ENCODE results near the gene RIPOR2. TPM values are rescaled to one million over a fixed set of nuclear protein-coding genes. Genes with fewer than 3 reads are reported as not detected.

RIPOR2 gene, protein sequence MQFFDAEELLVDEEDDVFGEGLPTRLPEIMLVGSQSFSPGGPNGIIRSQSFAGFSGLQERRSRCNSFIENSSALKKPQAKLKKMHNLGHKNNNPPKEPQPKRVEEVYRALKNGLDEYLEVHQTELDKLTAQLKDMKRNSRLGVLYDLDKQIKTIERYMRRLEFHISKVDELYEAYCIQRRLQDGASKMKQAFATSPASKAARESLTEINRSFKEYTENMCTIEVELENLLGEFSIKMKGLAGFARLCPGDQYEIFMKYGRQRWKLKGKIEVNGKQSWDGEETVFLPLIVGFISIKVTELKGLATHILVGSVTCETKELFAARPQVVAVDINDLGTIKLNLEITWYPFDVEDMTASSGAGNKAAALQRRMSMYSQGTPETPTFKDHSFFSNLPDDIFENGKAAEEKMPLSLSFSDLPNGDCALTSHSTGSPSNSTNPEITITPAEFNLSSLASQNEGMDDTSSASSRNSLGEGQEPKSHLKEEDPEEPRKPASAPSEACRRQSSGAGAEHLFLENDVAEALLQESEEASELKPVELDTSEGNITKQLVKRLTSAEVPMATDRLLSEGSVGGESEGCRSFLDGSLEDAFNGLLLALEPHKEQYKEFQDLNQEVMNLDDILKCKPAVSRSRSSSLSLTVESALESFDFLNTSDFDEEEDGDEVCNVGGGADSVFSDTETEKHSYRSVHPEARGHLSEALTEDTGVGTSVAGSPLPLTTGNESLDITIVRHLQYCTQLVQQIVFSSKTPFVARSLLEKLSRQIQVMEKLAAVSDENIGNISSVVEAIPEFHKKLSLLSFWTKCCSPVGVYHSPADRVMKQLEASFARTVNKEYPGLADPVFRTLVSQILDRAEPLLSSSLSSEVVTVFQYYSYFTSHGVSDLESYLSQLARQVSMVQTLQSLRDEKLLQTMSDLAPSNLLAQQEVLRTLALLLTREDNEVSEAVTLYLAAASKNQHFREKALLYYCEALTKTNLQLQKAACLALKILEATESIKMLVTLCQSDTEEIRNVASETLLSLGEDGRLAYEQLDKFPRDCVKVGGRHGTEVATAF
- polyA plus RNA-seq (2013, experiment 1 of 2; ENCODE audit: insufficient read length), result 0.55 TPM
- 0.96 TPM for polyA plus RNA-seq (2013, experiment 2 of 2; ENCODE audit: insufficient read length)

DNA sequence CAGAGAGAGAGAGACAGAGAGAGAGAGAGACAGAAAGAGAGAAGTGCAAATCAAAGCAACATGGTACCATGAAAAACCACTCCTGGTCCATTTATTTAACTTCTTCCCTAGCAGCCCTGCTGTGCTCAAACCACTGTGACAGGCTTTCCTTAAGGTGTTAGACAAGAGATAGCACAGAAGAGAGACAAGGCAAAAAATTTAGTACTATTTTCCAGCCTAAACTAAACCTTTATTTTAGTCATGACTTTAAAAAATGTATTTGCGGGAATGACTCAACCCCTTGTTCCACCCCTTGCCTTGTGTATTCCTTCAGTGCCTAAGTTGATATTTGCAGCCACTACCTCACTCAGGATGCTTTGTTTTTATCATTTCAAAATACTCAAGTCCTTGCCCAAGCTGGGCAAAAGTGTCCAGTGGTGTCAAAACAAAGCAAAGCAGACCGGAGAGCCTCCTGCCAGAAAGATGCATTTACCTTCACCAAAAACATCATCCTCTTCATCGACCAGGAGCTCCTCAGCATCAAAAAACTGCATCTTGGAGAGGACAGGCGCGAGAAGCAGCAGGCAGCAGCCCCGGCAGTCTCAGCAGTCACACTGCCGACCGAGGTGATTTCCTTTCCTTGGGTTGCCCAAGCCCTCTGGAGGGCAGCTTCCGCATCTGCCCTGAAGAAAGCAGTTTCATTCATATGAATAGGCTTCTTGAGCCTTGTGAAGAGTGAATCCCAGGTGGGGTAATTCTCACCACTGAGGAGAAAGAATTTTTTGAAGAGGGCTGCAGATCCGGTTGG lies at the start of gene RIPOR2:
TSS of gene RIPOR2 (minus strand) at position 595 of the 787 bp plus-strand sequence. CDS start at position 533, 62 bp downstream.
- DNase-seq, result no peak

DNA sequence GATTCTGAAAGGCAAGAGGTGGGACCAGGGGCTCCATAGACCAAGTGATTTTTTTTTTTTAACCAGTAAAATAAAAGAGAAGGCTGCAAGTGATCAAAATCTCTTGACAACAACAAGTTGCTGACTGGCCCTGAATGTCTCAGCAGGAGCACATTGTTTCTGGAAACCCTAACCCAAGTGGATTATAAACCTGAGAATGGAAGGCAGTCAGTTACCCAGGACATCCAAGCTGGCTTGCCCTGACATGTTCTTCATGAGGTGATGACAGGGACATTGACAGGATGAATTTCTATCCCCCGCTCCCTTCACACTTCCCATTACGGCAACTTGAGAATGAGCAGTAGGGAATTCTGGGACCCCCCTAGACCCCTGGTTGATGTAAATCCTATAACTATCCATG lies 49.6 kb upstream of the RIPOR2 start:
- DNase-seq, result no peak

DNA sequence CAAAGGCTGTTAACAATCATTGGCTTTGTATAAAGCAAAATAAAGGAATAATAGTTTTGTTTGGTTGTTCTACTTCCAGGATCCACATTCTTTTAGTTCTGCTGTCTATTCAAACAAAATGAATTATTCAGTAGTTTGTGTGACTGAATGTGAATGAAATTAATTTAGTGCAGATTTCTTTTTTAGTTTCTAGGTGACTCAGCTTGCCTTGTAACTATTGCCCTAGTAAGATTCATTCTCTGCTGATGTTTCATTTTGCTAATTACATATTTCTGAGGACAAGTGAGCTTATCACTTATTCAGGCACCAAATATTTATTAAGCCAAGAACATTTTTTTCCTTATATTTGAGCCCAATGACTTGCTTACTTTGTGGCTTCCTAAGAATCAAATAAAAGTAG lies 46.5 kb upstream of the RIPOR2 start:
- DNase-seq, result peak; percentile 84

DNA sequence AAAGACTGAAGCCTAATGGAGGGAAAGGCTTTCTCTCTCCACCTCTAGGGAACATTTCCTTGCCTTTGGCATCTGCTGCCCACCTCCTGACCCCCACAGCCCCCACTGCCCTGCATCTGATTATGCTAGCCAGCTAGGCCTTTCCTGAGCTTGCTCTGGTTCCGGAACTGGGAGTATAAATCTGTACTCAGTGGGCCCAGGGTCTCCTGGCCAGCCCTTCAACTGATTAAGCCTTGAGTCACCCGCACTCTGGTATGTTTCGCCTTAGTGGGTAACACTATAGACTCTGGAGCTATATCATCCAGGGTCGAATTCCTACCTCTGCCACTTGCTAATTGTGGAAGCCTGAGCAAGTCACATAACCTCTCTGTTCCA lies 45.6 kb upstream of the RIPOR2 start:
- DNase-seq, result peak; percentile 70

DNA sequence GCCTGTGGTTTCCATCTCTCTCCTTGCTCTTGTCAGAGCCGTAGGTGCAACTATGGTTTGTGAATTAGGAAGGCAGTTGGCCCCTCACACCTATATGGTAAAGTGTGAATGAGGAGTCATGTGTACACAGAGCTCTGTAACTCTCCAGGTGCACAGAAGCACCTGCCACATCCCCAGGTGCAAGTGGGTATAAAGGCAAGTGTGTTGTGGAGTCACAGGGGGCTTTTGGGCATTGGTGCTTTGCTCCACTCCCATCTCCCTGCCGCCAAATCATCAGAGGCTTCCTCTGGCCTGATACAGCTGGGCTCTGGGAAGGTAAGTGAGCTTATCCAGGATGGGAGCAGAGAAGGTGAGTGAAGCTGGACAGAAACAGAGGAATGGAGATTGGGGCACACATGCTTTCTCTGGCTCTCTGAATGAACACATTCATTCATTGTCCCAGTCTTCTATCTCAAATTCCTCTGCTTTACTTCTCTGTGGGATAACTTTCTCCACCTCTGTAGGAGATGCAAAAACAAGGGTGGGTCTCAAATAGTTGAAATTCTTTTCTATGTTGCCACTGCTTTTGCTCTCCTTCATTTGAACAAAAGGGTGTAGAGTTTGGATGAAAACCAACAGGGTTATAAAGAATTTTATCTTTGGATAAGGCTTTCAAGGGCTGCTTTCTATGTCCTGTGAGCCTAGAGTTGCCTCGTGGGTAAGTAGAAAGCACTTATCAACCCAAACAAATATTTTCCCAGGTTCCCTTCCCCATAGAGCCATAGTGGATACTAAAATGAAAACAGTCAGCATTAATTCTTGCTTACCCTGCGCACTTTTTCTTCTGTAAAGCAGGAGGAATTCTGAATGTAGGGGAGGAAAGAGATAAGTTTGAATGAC lies 45.0 kb upstream of the RIPOR2 start:
- DNase-seq, result peak; percentile 73

DNA sequence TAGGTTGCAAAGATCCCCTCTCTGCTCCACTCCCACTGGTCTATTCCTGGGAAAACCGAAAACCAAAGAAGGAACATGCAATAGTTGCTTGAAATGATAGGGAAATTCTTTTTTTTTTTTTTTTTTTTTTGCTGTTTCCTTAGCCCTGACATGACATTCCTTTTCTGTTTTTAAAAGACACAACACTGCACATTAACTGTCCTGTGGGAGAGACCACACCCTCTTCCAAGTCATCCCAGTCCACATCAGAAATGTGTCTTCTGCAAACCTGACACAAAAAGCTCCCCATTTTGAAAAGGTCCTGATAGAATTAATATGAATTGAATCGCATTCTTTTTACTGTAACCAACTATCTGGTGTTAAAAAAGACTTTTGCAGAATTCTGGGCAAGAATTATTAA lies 43.4 kb upstream of the RIPOR2 start:
- DNase-seq, result peak; percentile 42

DNA sequence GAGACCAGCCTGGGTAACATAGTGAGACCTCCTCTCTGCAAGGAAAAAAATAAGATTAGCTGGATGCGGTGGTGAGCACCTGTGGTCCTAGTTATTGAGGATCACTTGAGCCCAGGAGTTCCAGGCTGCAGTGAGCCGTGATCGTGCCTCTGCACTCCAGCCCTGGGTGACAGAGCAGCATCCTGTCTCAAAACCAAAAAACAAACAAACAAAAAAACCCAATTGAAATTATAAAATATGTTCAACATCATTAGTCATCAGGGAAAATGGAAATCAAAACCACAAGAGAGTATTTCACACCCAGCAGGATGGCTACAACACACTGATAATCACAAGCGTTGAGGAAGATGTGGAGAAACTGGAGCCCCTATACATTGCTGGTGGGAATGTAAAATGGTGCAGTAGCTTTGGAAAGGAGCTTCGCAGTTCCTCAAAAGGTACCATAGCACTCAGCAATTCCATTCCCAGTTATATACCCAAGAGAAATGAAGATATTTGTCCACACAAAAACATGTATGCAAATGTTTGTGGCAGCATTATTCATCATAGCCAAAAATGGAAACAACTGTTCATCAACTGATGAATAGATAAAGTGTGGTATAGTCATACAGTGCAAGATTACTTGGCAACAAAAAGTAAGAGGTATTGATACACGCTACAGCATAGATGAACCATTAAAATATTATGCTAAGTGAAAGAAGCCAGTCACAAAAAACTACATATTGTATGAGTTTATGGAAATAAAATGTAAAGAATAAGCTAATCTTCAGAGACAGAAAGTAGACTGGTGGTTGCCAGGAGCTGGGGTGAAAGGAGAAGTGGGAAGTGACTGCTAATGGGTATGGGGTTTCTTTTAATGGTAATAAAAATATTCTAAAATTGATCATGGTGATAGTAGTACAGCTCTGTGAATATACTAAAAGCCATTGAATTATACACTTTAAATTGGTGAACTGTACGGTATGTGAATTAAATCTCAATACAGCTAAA lies 38.7 kb upstream of the RIPOR2 start:
- peak; percentile 39 for DNase-seq

DNA sequence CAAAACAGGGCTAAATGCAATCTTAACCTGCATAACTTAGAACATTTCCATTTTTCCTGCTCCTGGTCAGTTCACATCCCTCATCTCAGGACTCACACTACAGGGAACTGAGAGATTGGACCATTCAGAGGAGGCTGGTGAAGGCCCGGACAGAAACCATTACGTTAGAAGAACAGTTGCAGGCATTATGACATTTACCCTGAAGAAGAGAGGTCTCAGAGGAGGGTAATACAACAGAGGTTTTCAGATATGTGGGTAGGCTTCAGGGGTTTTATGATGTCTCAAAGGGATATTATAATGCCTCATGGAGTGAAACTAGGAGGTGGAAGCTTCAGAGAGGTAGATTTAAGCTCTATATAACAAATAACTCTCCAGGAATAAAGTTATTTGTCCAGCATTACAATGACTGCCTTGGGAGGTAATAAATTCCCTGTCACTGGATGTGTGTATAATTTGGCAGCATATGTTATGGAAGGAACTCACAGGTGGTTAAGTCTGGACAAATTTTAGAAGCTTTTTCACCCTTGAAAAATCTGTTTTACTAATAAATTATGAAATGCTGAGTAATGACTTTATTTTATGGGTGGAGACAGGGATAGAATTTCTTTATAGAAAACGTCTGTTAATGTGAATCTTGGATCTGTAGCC lies 36.7 kb upstream of the RIPOR2 start:
- DNase-seq, result no peak

DNA sequence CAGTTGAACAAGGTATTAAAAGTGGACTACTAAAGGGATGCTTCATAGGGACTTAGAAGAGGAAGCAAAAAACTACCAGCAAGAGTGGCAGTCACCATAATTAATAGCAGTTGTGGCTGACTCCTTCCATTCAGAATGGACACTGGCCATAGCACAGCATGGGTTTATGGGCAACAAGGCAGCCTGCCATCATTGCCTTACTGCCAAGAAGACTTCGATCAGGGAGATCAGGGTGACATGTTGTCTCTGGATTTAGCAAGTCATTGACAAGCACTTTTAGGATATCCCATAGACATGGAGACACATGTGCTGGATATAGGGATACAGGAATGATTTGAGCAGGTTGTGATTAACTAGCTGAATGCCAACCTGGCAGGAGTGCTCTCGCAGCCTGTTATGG lies 35.3 kb upstream of the RIPOR2 start:
- DNase-seq, result no peak

DNA sequence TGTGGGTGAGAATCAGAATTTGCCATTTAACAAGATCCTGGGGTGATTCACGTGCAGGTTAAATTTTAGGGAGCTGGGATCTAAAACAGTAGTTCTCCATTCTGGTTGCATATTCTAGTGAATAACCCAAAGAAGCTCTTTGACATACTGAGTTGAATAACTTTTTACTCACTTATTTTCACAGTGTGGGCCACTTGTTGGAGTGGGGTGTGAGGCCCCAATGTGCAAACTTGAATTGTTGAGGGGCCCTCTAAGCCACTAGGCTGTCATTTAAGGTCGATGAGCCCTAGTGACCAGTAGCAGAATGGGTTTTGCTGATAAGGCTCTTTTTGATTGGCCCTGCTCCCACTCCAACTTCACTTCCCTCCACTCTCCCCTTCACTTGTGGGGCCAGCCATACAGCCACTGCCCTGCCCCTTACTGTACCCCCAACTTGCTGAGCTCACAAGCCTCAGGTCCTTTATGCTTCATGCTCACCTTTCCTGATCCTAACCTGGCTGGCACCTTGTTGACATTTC lies 33.6 kb upstream of the RIPOR2 start:
- DNase-seq, result no peak

DNA sequence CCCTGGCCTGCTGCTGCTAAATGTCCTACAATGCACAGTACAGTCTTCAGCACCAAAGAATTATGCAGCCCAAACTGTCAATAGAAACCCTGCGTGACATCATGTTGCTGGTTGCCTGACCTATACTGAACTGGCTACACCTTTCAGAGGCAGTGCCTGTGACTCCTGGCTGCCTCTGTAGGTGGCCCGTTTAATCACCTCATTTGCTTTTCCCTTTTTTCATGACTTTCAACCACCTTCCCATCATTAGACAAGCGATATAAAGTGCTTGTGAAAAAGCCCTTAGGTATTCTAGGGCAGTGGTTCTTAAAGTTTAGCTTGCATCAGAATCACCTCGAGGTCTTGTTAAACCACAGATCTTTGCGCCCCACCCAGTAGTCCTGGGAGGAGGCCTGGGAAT lies 33.0 kb upstream of the RIPOR2 start:
- DNase-seq, result no peak

DNA sequence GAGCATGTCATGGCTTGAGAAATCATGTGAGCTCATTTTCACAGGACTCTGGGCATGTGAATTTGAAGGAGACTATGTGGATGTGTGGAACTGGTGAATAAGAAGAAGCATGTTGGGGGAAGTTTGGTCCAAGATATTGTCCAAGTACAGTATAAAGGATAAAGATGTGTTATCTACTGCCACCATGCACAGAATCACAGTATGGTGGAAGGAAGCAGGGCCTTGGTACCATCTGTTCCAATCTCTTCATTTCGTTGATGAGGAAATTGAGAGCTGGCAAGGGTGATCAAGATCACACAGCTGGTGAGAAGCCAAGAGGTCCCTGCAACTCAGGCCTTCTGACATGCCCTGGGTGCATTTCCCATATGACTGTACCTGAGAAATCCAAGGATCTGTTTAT lies 31.5 kb upstream of the RIPOR2 start:
- no peak for DNase-seq

DNA sequence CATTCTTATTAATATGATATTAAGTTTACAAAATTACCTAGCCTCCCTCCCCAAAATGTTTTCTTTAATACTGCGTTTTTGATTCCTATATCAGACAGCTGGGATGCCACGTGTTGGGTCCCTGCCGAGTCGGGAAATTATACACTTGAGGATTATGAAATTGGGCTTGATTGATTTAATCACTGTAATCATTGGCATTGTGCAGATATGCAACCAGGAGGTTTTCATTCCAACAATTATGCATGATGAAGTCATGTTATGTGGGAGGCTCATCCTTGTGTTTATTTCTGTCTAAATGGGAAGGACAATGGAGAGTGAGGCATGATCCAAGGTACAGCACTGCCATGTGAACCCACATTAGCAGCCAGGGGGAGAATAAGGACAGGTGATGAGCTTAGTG lies 30.6 kb upstream of the RIPOR2 start:
- DNase-seq, result no peak

DNA sequence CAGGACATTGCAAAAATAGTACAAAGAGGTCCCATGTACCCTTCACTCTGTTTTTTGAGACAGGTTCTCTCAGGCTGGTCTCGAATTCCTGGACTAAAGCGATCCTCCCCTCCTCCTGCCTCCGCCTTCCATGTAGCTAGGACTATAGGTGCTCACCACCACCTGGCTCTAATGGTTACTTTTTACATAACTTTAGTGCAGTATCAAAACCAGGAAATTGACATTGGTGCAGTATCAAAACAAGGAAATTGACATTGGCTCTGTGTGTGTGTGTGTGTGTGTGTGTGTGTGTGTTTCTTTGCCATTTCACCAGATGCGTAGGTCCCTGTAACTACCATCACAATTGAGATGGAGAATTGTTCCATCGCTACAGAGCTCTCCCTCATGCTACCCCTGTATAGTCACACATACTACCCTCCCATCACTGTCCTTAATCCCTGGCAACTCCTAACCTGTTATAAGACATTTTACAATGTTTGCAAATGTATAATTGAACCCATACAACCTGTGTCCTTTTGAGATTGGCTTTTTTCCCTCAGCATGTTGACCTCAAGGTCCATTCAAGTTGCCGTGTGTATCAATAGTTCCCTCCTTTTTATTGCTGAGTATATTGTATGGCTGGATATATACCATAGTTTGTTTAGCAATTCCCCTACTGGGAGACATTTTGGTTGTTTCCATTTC lies 28.3 kb upstream of the RIPOR2 start:
- DNase-seq, result no peak

DNA sequence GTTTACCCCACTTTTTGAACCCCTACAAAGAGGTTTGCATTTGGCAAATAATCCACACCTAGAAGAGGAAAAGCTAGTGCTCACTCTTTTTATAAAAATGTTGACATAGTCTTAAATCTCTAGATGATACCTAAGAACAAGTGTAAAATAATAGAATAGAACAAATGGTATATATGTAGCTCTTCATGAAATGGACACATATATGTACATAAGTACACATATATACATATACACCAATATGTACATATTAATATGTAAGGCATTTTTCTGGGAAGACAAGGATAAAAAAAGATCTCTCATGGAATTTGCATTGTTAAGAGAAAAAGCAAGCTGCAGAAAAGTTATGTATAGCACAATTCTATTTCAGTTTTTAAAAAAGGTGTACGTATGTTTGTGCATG lies 27.6 kb upstream of the RIPOR2 start:
- DNase-seq, result no peak

DNA sequence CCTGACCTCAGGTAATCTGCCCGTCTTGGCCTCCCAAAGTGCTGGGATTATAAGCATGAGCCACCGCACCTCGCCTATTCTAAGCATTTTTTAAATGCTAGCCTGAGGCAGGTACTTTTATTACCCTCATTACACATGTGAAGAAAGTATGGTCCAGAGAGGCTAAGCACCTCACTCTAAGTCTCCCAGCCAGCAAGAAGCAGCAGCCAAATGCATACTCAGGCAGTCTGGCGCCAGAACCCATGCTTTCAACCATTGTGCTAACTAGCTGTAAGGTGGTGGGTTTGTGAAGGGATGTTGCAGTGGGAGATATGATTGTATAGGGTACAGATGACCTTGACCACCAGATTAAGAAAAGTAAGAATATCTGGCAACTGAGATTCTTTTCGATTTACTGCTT lies 26.1 kb upstream of the RIPOR2 start:
- no peak for DNase-seq

DNA sequence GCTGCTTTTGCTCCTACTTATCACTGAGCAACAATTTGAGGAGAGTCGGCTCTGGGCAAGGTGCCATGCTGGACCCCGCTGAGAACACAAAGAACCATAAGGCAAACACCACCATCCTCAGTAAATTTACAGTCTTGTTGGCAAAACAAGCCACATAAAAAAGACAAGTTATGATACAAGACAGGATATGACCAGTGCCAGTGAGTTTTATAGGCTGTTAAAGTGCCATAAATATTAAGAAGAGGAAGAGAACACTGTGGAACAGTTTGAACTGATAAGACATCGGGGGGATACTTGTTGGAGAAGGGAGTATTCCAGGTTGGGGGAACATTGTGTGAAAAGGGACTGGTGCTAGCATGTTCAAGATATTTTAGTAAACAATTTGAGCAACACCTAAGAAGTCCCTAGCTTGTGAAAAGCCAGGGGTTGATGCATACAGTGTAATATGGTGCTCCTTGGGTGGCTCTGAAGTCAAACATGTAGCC lies 25.3 kb upstream of the RIPOR2 start:
- no peak for DNase-seq

DNA sequence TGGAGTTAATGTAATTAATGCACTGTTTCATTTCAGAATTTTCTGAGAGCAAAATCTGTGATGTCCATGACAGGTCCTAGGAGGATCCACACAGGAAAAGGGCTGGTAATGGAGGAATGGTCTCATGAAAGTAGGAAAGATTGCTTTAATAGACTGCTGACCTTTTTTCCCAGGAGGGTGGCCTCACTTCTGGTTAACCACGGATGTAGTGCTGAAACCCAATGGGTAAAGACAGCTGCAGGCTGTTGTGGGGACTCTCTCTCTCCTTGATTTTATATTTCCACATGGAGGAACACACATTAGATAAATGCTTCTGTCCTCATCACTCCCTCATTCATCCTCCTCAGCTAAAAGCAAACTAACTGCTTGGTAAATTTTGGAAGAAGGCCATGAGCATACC lies 23.6 kb upstream of the RIPOR2 start:
- no peak for DNase-seq

DNA sequence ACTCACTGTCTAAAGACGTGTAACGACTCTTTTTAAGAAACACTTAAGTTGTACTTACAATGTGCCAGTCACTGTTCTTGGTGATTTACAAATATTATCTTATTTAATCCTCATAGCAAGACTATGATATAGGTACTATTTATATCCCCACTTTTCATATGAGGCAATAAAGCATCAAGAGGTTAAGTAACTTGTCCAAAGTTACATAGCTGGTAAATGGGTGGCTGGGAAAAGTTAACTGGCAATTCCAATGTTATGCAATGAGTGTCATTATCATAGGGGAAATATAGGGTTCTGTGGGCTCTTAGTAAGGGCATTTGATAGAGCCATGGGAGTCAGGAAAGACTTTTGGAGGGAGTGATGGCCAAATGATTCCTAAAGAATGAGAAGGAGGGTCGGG lies 21.4 kb upstream of the RIPOR2 start:
- DNase-seq, result no peak
